WI38 (cell line): ENCODE results near the gene HIBADH.

Experiments
- H3K4me3 ChIP-seq: 2 replicates; pipeline ENCODE4 v1.5.1; 2011; ENCODE audit warnings: low read depth, mild to moderate bottlenecking, control low read depth, low read length
- CTCF ChIP-seq: IDR thresholded peaks from 2 replicates; pipeline ENCODE4 v1.5.1; 2012; ENCODE audit warnings: low read depth, mild to moderate bottlenecking, control low read depth, low read length

The HIBADH gene

GRCh38 chr7:27611059-27611458, 51.6 kb downstream of the HIBADH start:
- no peak overlapping the region for H3K4me3 ChIP-seq
- TF ChIP-seq CTCF: no peak

- TF ChIP-seq CTCF: no peak
- H3K4me3 ChIP-seq: no peak overlapping the region
Measured at GRCh38 chr7:27608776-27609495, 53.7 kb downstream of the HIBADH start.

- no peak for TF ChIP-seq CTCF
- H3K4me3 ChIP-seq: no peak overlapping the region
Measured at GRCh38 chr7:27607210-27607606, 55.5 kb downstream of the HIBADH start.

GRCh38 chr7:27606270-27607209, 56.1 kb downstream of the HIBADH start:
- TF ChIP-seq CTCF: no peak
- no peak overlapping the region for H3K4me3 ChIP-seq

GRCh38 chr7:27605689-27606269, 56.9 kb downstream of the HIBADH start:
- H3K4me3 ChIP-seq: no peak overlapping the region
- peak; percentile 27; the same call in 1 of the 2 replicates for TF ChIP-seq CTCF

GRCh38 chr7:27605283-27605682, 57.4 kb downstream of the HIBADH start:
- no peak for TF ChIP-seq CTCF
- H3K4me3 ChIP-seq: no peak overlapping the region

- TF ChIP-seq CTCF: no peak
- no peak overlapping the region for H3K4me3 ChIP-seq
Measured at GRCh38 chr7:27603813-27604212, 58.9 kb downstream of the HIBADH start.
